Keratinocyte (primary cell): ENCODE results near the gene LONP1. TPM values are rescaled to one million over a fixed set of nuclear protein-coding genes. Genes with fewer than 3 reads are reported as not detected.

Source experiments
- DNase-seq: peaks from one replicate; pipeline ENCODE4 v3.0.0-alpha.2; 2011; ENCODE audit warnings: low read depth, missing footprints, low spot score
- FAIRE-seq: peaks from 2 replicates; lab custom pipeline; 2011; peaks lifted over from hg19 to GRCh38; lab: Jason Lieb, UNC
- H2AFZ ChIP-seq: 2 replicates; pipeline ENCODE4 v1.6.0; 2012; ENCODE audit warnings: low read length, control low read depth, inconsistent platforms; ENCODE audit not compliant: control insufficient read depth
- H3K27ac ChIP-seq: 2 replicates; pipeline ENCODE4 v1.5.1; 2011; ENCODE audit warnings: low read length; ENCODE audit not compliant: control insufficient read depth, insufficient read depth
- H3K27me3 ChIP-seq: 3 replicates; pipeline ENCODE4 v1.6.0; 2011; ENCODE audit warnings: low read length; ENCODE audit not compliant: control insufficient read depth, insufficient read depth; ENCODE audit errors: extremely low read depth
- H3K36me3 ChIP-seq, 2 experiments: 2 replicates in 1 of 2; 3 replicates in 1 of 2; pipeline ENCODE4 v1.5.1; 2011; ENCODE audit warnings: low read length in 2 of 2, mild to moderate bottlenecking in 1 of 2; ENCODE audit not compliant: control insufficient read depth in 2 of 2, insufficient read depth in 2 of 2; ENCODE audit errors: extremely low read depth in 1 of 2
- H3K4me1 ChIP-seq: 3 replicates; pipeline ENCODE4 v1.5.1; 2011; ENCODE audit warnings: low read length; ENCODE audit not compliant: control insufficient read depth, insufficient read depth; ENCODE audit errors: extremely low read depth
- H3K4me2 ChIP-seq: 3 replicates; pipeline ENCODE4 v1.6.0; 2011; ENCODE audit warnings: low read depth, low read length; ENCODE audit not compliant: control insufficient read depth, insufficient read depth; ENCODE audit errors: extremely low read depth
- H3K4me3 ChIP-seq, 3 experiments: fragments of 200-600 bp in 1 of 3; sonication (generic) in 1 of 3; 2 replicates in 2 of 3; 3 replicates in 1 of 3; pipeline ENCODE4 v1.5.1; 2011 to 2016; ENCODE audit warnings: low read length in 3 of 3, mild to moderate bottlenecking in 3 of 3, control low read depth in 2 of 3, inconsistent platforms in 1 of 3, low read depth in 1 of 3, mixed read lengths in 1 of 3, mixed run types in 1 of 3, moderate library complexity in 1 of 3; ENCODE audit not compliant: control insufficient read depth in 2 of 3, insufficient read depth in 2 of 3; ENCODE audit errors: extremely low read depth in 1 of 3
- H3K79me2 ChIP-seq: 2 replicates; pipeline ENCODE4 v1.6.0; 2012; ENCODE audit warnings: low read length; ENCODE audit not compliant: control insufficient read depth, insufficient read depth
- H3K9ac ChIP-seq: 3 replicates; pipeline ENCODE4 v1.6.0; 2011; ENCODE audit warnings: low read length; ENCODE audit not compliant: control insufficient read depth, insufficient read depth; ENCODE audit errors: extremely low read depth
- H3K9me1 ChIP-seq: 3 replicates; pipeline ENCODE4 v1.6.0; 2011; ENCODE audit warnings: low read length; ENCODE audit not compliant: control insufficient read depth, insufficient read depth; ENCODE audit errors: extremely low read depth
- H3K9me3 ChIP-seq: 2 replicates; pipeline ENCODE4 v1.5.1; 2012; ENCODE audit warnings: low read depth, low read length; ENCODE audit not compliant: control insufficient read depth
- H4K20me1 ChIP-seq: 3 replicates; pipeline ENCODE4 v1.6.0; 2011; ENCODE audit warnings: low read length; ENCODE audit not compliant: control insufficient read depth, insufficient read depth; ENCODE audit errors: extremely low read depth
- CTCF ChIP-seq, 3 experiments: IDR thresholded peaks in 1 of 3; conservative IDR thresholded peaks in 1 of 3; optimal IDR thresholded peaks in 1 of 3; 2 replicates in 2 of 3; 3 replicates in 1 of 3; pipeline versions ENCODE3 to v1.5.1; 2011; ENCODE audit warnings: low read length in 3 of 3, mild to moderate bottlenecking in 3 of 3, moderate library complexity in 2 of 3, control low read depth in 1 of 3, inconsistent platforms in 1 of 3; ENCODE audit not compliant: insufficient read depth in 2 of 3; ENCODE audit errors: extremely low read depth in 1 of 3
- EZH2 ChIP-seq: IDR thresholded peaks from one replicate; pipeline ENCODE4 v1.6.1; 2012; ENCODE audit warnings: inconsistent platforms, mild to moderate bottlenecking, low read length, moderate library complexity
- dilution Hi-C: fragments of 300-500 bp; cut with MboI; formaldehyde crosslinking; loops from one replicate; pipeline ENCODE4 v1.7.0; 2020; ENCODE audit warnings: low sequenced_read_pairs; ENCODE audit not compliant: extremely low pct_ligation_motif_present
- polyA plus RNA-seq, 5 experiments: library from polyadenylated mRNA; depleted of rRNA in 3 of 5; stranded (reverse) in 3 of 5; stranded (forward) in 1 of 5; unstranded in 1 of 5; fragments of >200 nt; gene quantifications; 1 replicate in 1 of 5; 2 replicates in 3 of 5; 3 replicates in 1 of 5; pipeline versions ENCODE4 v1.2.1 to v1.2.3, GENCODE V29; 2011 to 2012; ENCODE audit warnings: missing spikeins in 2 of 5, low read depth in 1 of 5, low replicate concordance in 1 of 5

Gene LONP1
- polyA plus RNA-seq, 1 donor (not counting 4 experiments of a cell fraction or from before 2014, with no cell fraction given), result 24.2 TPM

GRCh38 chr19:5643060-5643459 is 76.9 kb downstream of the LONP1 start:
- H3K79me2 ChIP-seq, result peaks cover 89% of the 10 kb centered on the region
- H3K9me3 ChIP-seq, result no peaks in the 10 kb centered on the region
- no peak overlapping the region for H3K4me3 ChIP-seq
- H3K4me2 ChIP-seq, result no peak overlapping the region
- FAIRE-seq (no peak), DNase-seq (no peak)
- H3K9me1 ChIP-seq, result peaks cover 4% of the 10 kb centered on the region
- H4K20me1 ChIP-seq, result peaks cover 23% of the 10 kb centered on the region
- H3K27ac ChIP-seq, result no peak overlapping the region
- dilution Hi-C loops, result no loop called here
- H2AFZ ChIP-seq, result no peak overlapping the region
- H3K27me3 ChIP-seq, result no peaks in the 10 kb centered on the region
- H3K9ac ChIP-seq, result no peak overlapping the region
- peaks cover 19% of the 10 kb centered on the region for H3K4me1 ChIP-seq
- no peak for TF ChIP-seq CTCF (optimal IDR thresholded peaks at IDR 0.05 in 1 of 3, IDR thresholded peaks at IDR 0.05 in 1 of 3, conservative IDR thresholded peaks at IDR 0.05 in 1 of 3; ENCODE audit: extremely low read depth in 1 of 3, insufficient read depth in 2 of 3, low read length in 3 of 3)
- TF ChIP-seq EZH2, result no peak
- H3K36me3 ChIP-seq, result peaks cover 23 to 47% of the 10 kb centered on the region in 2 experiments

GRCh38 chr19:5642204-5642603 is 77.7 kb downstream of the LONP1 start:
- H3K4me2 ChIP-seq, result no peak overlapping the region
- dilution Hi-C loops, result no loop called here
- peaks cover 19 to 40% of the 10 kb centered on the region in 2 experiments for H3K36me3 ChIP-seq
- H3K79me2 ChIP-seq, result peaks cover 92% of the 10 kb centered on the region
- FAIRE-seq (peak; percentile 5), DNase-seq (no peak)
- H4K20me1 ChIP-seq, result peaks cover 30% of the 10 kb centered on the region
- H3K27me3 ChIP-seq, result no peaks in the 10 kb centered on the region
- no peak overlapping the region for H2AFZ ChIP-seq
- TF ChIP-seq EZH2, result no peak
- TF ChIP-seq CTCF (optimal IDR thresholded peaks at IDR 0.05 in 1 of 3, IDR thresholded peaks at IDR 0.05 in 1 of 3, conservative IDR thresholded peaks at IDR 0.05 in 1 of 3; ENCODE audit: extremely low read depth in 1 of 3, insufficient read depth in 2 of 3, low read length in 3 of 3), result no peak
- H3K9ac ChIP-seq, result no peak overlapping the region
- H3K9me3 ChIP-seq, result no peaks in the 10 kb centered on the region
- no peak overlapping the region for H3K27ac ChIP-seq
- no peak overlapping the region for H3K4me3 ChIP-seq
- peaks cover 19% of the 10 kb centered on the region for H3K4me1 ChIP-seq
- peaks cover 7% of the 10 kb centered on the region for H3K9me1 ChIP-seq

Other genes starting within 250 kb of the LONP1 start
- 5.6 to 20.3 TPM (median 9.7 TPM) in 3 replicates for gene TINCR, start 152.2 kb downstream of the LONP1 start, polyA plus RNA-seq
- 8.0 to 17.5 TPM (median 15.3 TPM) in 3 replicates for gene SAFB2, start 97.4 kb downstream of the LONP1 start, polyA plus RNA-seq
- 13.2 to 35.5 TPM (median 34.0 TPM) in 3 replicates for gene SAFB, start 97.1 kb downstream of the LONP1 start, polyA plus RNA-seq
- gene MICOS13, start 39.6 kb downstream of the LONP1 start, polyA plus RNA-seq, result 28.5 to 80.5 TPM (median 35.2 TPM) in 3 replicates
- gene HSD11B1L, start 39.1 kb downstream of the LONP1 start, polyA plus RNA-seq, result 3.3 to 9.1 TPM (median 3.7 TPM) in 3 replicates
- gene RPL36, start 29.9 kb downstream of the LONP1 start, polyA plus RNA-seq, result 562 to 1,236 TPM (median 636 TPM) in 3 replicates
- not detected in 3 replicates for gene CATSPERD, start 491 bp upstream of the LONP1 start, polyA plus RNA-seq
- gene PRR22, start 64.6 kb upstream of the LONP1 start, polyA plus RNA-seq, result 0.55 to 1.4 TPM (median 0.76 TPM) in 3 replicates
- gene DUS3L, start 71.0 kb upstream of the LONP1 start, polyA plus RNA-seq, result 12.0 to 14.9 TPM (median 14.2 TPM) in 3 replicates
- gene NRTN, start 84.9 kb upstream of the LONP1 start, polyA plus RNA-seq, result not detected in 3 replicates
- gene FUT6, start 119.6 kb upstream of the LONP1 start, polyA plus RNA-seq, result not detected in 3 replicates
- 2.6 to 3.0 TPM (median 2.9 TPM) in 3 replicates for gene FUT3, start 131.3 kb upstream of the LONP1 start, polyA plus RNA-seq
- gene FUT5, start 150.4 kb upstream of the LONP1 start, polyA plus RNA-seq, result 0.03 TPM in 1 of 3 replicates, not detected in the others
- 122 to 323 TPM (median 217 TPM) in 3 replicates for gene NDUFA11, start 183.6 kb upstream of the LONP1 start, polyA plus RNA-seq
- 2.1 to 3.0 TPM (median 2.2 TPM) in 3 replicates for gene VMAC, start 184.7 kb upstream of the LONP1 start, polyA plus RNA-seq
- 1.6 to 3.6 TPM (median 2.7 TPM) in 3 replicates for gene CAPS, start 194.1 kb upstream of the LONP1 start, polyA plus RNA-seq